ENCODE data around the gene VSIG1. TPM values are rescaled to one million over a fixed set of nuclear protein-coding genes. Genes with fewer than 3 reads are reported as not detected.

The VSIG1 gene
- total RNA-seq, 1 donor from 2014 or later = 0.29 TPM

GRCh38 chrX:108087792-108088191, 42.9 kb downstream of the VSIG1 start:
- Histone ChIP-seq H3K36me3 (ENCODE audit: control insufficient read depth, insufficient read depth, low read length) (no peaks in the 10 kb centered on the region), H3K27me3 (ENCODE audit: control insufficient read depth, insufficient read depth, low read length) (no peaks in the 10 kb centered on the region), H3K4me3 (ENCODE audit: low read depth, low read length) (no peak overlapping the region)
- no peak for DNase-seq (ENCODE audit: low read depth)
- no peak for TF ChIP-seq CTCF (IDR thresholded peaks at IDR 0.05; ENCODE audit: insufficient read depth, low read length, poor library complexity, severe bottlenecking)

GRCh38 chrX:108088511-108088910, 43.6 kb downstream of the VSIG1 start:
- no peak for TF ChIP-seq CTCF (IDR thresholded peaks at IDR 0.05; ENCODE audit: insufficient read depth, low read length, poor library complexity, severe bottlenecking)
- no peak overlapping the region for H3K4me3 ChIP-seq (ENCODE audit: low read depth, low read length)
- H3K36me3 ChIP-seq (ENCODE audit: control insufficient read depth, insufficient read depth, low read length) = no peaks in the 10 kb centered on the region
- no peaks in the 10 kb centered on the region for H3K27me3 ChIP-seq (ENCODE audit: control insufficient read depth, insufficient read depth, low read length)
- no peak for DNase-seq (ENCODE audit: low read depth)

GRCh38 chrX:108090491-108091263, 45.8 kb downstream of the VSIG1 start:
- DNase-seq (ENCODE audit: low read depth) = no peak
- H3K4me3 ChIP-seq (ENCODE audit: low read depth, low read length) = peak overlapping the region; percentile 66
- H3K36me3 ChIP-seq (ENCODE audit: control insufficient read depth, insufficient read depth, low read length) = no peaks in the 10 kb centered on the region
- no peaks in the 10 kb centered on the region for H3K27me3 ChIP-seq (ENCODE audit: control insufficient read depth, insufficient read depth, low read length)
- no peak for TF ChIP-seq CTCF (IDR thresholded peaks at IDR 0.05; ENCODE audit: insufficient read depth, low read length, poor library complexity, severe bottlenecking)

- DNase-seq (ENCODE audit: low read depth) = peak; percentile 85
- H3K4me3 ChIP-seq (ENCODE audit: low read depth, low read length) = peak within 1 kb of the TSS; percentile 69
- no peaks in the 10 kb centered on the region for H3K36me3 ChIP-seq (ENCODE audit: control insufficient read depth, insufficient read depth, low read length)
- H3K27me3 ChIP-seq (ENCODE audit: control insufficient read depth, insufficient read depth, low read length) = no peaks in the 10 kb centered on the region
- TF ChIP-seq CTCF (IDR thresholded peaks at IDR 0.05; ENCODE audit: insufficient read depth, low read length, poor library complexity, severe bottlenecking) = no peak
Measured at GRCh38 chrX:108091264-108091877, 46.5 kb downstream of the VSIG1 start, which contains the start of the genes ATG4A and PSMD10. Gene ATG4A (plus strand): TSS chrX:108091778. CDS start chrX:108091827, 49 bp downstream. Gene PSMD10 (minus strand): TSS chrX:108091542. CDS start chrX:108091520, 22 bp downstream.

GRCh38 chrX:108091878-108092291, 47.0 kb downstream of the VSIG1 start:
- H3K36me3 ChIP-seq (ENCODE audit: control insufficient read depth, insufficient read depth, low read length) = no peaks in the 10 kb centered on the region
- no peak for DNase-seq (ENCODE audit: low read depth)
- H3K27me3 ChIP-seq (ENCODE audit: control insufficient read depth, insufficient read depth, low read length) = no peaks in the 10 kb centered on the region
- no peak for TF ChIP-seq CTCF (IDR thresholded peaks at IDR 0.05; ENCODE audit: insufficient read depth, low read length, poor library complexity, severe bottlenecking)
- peak overlapping the region; percentile 69 for H3K4me3 ChIP-seq (ENCODE audit: low read depth, low read length)
